Anterior cingulate cortex (tissue), 58 donors: ENCODE measurements around the gene OR6K2.

Experiments
- DNase-seq, 58 donors: peaks; one replicate each; lab custom pipeline; 2025; lab: John Stamatoyannopoulos, UW

The OR6K2 gene

DNA sequence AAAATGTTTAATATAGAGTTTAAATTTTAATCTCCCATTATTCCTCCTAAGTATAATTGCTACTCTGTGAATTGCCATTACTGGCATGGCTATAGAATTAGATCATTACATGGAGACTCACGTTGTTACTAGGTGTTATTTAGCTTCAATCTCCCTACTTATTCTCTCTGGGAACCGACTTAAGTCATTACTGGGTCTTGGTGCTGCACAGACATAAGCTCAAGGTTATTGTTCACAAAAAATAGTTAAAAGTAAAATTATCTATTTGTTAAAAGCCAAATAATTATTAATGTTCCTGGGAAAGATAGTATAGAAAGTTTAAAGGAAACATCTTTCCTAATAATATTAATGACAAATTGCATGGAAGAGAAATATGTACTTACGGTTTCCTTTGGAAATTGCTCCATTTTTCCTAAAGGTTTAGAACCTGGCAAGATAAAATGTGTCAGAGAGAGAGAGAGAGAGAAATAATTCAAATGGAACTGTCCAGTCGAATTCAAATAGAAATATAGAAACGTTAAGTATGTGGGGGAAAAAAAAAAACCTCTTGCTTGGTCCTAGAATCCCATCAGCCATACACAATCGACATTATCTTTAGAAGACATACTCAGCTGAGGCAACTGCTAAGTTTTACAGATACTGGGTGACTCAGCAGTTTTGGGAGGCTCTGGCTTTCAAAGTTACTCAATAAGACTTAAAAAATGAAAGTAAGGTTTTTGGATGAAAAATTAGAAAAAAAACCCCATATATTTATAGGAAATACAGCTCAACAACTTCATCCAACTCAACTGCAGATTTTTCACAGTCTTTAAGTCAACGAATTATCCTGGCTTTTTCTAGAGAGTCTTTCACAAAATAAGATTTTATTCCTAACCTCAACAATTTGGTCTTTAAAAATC lies 14.1 kb downstream of the OR6K2 start, which contains the start of gene SPTA1:
SPTA1 (minus strand) TSS at position 605 of the 899 bp plus-strand sequence; CDS start at position 407, 198 bp downstream.
- DNase-seq: no peak

DNA sequence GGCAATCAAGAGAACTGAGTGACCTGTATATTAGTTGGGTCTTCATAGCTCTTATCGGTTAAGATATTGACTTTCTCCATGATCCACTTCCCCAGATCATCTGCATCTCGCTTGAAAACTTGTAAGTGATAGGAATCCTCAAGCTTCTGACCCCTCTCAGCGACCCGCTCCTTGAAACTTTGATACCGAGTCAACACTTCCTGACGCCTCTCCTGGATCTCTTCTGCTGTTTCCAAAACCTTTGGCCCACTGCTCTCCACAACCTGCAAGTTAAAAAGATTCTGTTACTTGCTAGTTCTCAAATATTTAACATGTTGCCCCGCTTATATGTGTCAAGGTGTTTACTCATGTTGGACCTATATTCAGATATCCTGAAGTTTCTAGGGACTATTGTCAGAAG lies 15.4 kb downstream of the OR6K2 start:
- DNase-seq: no peak

GRCh38 chr1:158681606-158682005 lies 18.8 kb downstream of the OR6K2 start:
- DNase-seq: no peak

DNA sequence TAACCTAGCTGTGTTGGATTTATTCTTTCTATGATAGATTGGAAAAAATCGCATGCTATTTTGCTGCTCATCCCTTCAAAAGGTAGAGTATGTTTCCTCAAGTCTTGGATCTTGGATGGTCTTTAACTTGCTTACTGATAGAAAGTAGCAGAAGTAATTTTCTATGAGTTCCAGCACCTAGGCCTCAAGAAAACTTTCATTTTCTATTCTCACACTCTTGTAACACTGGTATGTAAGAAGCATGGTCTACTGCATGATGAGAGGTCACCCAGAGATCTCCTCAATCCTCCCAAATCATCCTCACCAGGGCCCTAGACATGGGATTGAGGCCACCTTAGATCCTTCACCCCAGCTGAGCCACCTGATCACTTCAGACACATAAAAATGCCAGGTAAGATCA lies 21.2 kb downstream of the OR6K2 start:
- DNase-seq: no peak

DNA sequence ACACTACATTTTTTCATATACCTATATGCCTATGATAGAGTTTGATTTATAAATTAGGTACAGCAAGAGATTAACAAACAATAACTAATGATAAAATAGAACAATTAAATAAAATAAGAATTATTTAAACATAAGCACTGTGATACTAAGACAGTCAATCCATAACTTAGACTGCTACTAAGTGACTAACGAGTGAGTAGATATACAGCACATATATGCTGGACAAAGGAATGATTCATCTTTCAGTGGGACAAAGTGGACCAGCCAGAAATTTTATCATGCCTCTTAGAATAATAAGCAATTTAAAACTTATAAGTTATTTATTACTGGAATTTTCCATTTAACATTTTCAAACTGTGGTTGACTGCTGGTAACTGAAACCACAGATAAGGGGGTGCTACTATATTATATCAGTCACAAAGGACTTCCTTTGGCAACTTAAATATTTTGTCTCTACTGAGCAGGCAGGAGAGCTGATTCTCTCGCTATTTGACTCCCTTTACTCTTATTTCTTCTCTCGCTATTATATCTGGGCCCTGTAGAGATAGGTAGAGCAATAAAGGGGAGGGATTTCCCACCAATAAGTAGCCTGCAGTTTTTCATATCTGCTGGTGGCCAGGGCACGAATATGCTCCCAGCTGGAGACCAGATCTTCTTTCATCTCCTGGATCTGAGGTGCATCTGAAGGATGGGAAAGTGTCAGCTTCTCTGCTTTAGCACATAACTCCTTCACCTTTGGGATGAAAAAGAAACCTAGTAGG lies 24.7 kb downstream of the OR6K2 start:
- DNase-seq: no peak

GRCh38 chr1:158674302-158674701 lies 26.1 kb downstream of the OR6K2 start:
- no peak for DNase-seq

- DNase-seq: no peak
Observed at GRCh38 chr1:158666037-158666436, 34.4 kb downstream of the OR6K2 start.

DNA sequence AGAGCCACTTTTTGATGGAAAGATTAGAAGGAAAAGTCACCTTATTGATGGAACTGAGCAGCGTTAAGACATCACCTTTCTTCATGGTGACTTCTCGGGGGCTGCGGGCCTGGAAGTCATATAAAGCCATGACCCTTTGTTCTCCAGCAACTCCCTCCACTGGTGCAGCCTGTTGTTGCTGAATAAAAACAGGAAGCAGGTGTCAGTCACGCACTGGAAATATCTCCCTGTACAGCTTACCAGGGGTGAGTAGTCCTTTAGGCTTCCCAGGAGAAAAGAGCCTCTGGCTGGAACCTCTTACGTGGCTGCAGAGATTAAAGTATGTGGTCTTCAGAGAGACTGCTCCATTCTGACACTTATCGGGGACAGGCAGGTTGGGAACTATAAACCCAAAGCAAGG lies 45.9 kb downstream of the OR6K2 start:
- no peak for DNase-seq

- DNase-seq: no peak
Observed at GRCh38 chr1:158654086-158654485, 46.4 kb downstream of the OR6K2 start.

DNA sequence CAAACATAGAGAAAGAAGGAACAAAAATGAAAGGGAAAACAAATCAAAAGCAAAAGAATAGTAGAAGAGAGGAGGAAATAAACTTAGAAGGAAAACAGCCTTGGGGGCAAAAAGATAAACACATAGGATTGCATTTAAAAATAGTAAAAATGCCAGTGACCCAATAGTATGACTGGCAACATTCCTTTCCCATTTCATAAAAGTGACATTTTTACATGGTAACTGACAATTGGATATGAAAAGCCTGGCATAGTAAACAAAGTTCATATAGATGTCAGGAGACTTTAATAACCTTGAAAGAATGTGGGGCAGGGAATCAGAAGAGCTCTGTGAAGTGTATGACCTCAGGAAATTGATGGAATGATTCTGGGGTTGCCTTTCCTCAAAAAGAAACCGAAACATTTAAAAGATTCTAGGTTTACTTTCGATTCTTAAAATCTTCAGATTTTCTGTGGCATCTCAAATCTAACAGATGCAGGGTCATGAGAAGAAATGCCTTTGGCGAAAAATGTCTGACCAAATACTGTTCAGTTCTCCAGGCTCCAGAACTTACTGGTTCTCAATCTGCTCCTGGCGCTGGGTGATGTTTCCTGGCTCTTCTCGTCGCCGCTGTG lies 47.6 kb downstream of the OR6K2 start:
- DNase-seq: no peak
